ENCODE data around the gene ARL8A.

ARL8A gene

DNA sequence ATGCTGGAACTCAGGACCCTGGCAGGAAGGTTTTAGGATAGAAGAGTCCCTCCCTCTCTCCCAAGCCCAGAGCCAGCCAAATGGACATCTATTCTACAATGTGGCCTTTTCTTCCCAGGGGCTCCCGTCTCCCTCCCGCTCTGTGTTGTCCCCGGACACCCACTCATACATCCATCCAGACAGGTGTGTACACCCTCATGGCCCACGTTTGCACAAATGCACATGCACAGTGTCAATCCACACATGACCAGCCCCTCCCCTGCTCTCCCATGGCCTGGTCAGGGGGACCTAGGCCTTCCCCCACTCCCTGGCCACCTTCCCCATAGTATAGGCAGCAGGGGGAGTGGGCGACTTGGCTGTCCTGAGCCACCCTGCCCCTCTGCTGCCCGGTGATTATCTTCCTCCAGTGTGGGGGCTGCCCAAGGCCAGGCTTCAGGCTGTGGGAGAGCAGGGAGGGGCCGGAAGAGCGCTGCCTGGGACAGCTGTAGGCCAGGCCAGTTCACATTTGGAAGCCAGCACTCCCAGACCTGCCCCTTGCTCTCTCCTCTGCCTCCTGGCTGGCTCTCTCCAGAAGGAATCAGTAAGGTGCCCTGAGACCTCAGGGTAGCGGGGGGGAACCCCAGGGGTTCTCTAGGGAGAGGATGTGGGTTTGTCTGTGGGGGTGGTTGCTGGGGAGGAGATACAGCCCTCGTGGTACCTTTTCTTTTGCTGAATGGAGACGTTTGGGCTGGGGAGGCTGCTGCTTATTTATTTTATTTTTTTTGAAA, 19.9 kb upstream of the ARL8A start:
- H3K4me1 ChIP-seq (ENCODE audit: control insufficient read depth in 1 of 2, insufficient read depth in 1 of 2, low read depth in 1 of 2, low read length in 1 of 2), result peaks cover 39 to 42% of the 10 kb centered on the region in 2 experiments
- no peak overlapping the region for H3K27ac ChIP-seq
- H3K36me3 ChIP-seq, result no peaks in the 10 kb centered on the region
- TF ChIP-seq, protein P1, sequence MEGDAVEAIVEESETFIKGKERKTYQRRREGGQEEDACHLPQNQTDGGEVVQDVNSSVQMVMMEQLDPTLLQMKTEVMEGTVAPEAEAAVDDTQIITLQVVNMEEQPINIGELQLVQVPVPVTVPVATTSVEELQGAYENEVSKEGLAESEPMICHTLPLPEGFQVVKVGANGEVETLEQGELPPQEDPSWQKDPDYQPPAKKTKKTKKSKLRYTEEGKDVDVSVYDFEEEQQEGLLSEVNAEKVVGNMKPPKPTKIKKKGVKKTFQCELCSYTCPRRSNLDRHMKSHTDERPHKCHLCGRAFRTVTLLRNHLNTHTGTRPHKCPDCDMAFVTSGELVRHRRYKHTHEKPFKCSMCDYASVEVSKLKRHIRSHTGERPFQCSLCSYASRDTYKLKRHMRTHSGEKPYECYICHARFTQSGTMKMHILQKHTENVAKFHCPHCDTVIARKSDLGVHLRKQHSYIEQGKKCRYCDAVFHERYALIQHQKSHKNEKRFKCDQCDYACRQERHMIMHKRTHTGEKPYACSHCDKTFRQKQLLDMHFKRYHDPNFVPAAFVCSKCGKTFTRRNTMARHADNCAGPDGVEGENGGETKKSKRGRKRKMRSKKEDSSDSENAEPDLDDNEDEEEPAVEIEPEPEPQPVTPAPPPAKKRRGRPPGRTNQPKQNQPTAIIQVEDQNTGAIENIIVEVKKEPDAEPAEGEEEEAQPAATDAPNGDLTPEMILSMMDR (IDR thresholded peaks at IDR 0.05), result no peak
- H3K4me3 ChIP-seq (ENCODE audit: low read depth in 1 of 2, low read length in 1 of 2), result no peak overlapping the region
- no peaks in the 10 kb centered on the region for H3K9me3 ChIP-seq
- H3K27me3 ChIP-seq, result no peaks in the 10 kb centered on the region

DNA sequence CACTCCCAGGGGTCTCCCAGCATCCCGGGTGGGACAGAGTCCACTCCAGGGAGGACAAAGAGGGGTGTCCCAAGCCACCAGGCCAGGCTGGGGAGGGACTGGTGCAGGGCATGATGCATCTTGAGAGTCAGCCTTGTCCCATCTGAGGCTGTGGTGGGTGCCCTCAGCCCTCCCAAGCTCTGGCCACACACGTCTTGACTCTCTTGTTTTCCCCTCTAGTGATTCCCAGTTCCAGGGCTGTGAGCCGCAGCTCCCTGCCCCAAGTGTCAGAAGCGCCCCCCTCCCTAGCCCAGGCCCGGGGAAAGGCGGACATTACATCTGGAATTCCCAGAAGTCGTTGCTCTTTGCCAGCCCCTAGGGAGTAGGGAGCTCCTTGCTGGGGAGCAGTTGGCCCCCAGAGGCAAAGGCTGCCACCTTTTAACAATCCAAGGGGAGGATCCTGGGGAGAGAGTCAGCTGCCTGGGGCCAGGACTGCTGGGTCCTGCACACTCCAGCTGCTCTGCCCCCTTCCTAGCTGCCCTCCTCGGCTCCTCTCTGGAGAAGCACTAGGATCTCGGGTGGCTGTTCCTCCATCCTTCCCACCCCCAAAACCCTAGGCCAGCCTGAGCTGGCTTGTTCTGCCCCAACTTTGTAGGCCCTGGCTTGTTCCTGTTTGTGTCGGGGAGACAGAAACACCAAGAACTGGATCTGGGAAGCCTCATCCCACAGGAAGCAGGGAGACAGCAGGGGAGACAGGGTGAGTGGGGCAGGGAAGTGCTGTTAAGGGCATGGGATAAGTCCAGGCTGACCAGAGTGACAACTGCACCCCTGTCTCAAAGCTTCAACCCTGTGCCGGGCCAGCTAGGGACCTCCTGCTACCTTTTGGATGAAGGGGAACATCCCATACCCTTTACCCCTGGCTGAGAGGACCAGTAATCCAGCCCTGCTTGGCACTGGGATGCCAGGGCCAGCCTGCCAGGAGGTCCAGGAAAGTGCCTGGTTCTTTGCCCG, 19.0 kb upstream of the ARL8A start:
- Histone ChIP-seq H3K4me3 (ENCODE audit: low read depth in 1 of 2, low read length in 1 of 2) (peak overlapping the region in 1 of 2 experiments; percentile 71), H3K4me1 (ENCODE audit: control insufficient read depth in 1 of 2, insufficient read depth in 1 of 2, low read depth in 1 of 2, low read length in 1 of 2) (peaks cover 47 to 51% of the 10 kb centered on the region in 2 experiments), H3K36me3 (no peaks in the 10 kb centered on the region), H3K9me3 (no peaks in the 10 kb centered on the region), H3K27ac (peak overlapping the region; percentile 92), H3K27me3 (no peaks in the 10 kb centered on the region)
- TF ChIP-seq, protein P1 (IDR thresholded peaks at IDR 0.05), result no peak

DNA sequence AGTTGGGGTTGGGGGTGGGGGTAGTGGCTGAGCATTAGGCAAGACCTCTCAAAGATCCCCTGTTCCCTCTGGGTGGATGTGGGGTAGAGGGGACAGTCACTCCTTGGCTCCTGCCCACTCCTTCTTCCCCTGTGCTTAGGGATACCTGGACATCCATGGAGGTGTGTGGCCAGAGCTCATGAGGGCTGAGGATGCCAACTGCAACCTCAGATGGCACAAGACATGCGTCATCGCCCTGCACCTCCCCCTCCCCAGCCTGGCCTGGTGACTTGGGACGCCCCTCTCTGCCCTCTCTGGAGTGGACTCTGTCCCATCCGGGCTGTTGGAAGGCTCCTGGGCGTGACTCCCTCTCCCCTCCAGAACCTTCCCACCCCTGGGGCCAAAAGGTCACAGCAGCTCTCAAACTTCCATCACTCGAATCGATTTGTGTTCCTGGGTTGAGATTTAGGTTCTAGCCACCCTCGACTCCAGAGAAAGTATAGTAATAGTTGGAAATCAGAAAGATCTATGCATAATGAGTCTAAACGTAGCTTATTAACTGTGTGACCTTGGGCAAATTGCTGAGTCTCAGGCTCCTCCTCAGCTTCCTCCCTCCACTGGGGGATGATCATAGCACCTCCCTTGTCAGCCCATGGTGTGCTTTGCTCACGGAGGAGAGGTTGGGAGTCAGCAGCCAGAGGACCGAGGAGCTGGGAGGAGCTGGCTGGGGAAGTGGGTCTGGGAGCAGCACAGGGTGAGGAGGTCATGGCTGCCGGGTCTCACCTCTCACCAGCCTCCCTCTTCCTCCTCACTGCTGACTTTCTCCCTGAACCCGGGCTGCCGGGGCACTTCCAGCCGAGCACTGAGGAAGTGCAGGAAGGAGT, 18.1 kb upstream of the ARL8A start:
- TF ChIP-seq, protein P1 (IDR thresholded peaks at IDR 0.05), result no peak
- Histone ChIP-seq H3K27me3 (no peaks in the 10 kb centered on the region), H3K4me1 (ENCODE audit: control insufficient read depth in 1 of 2, insufficient read depth in 1 of 2, low read depth in 1 of 2, low read length in 1 of 2) (peaks cover 55 to 60% of the 10 kb centered on the region in 2 experiments), H3K36me3 (peaks cover 3% of the 10 kb centered on the region), H3K4me3 (ENCODE audit: low read depth in 1 of 2, low read length in 1 of 2) (peak overlapping the region; percentile 71 to 79), H3K9me3 (no peaks in the 10 kb centered on the region), H3K27ac (peak overlapping the region; percentile 92)

DNA sequence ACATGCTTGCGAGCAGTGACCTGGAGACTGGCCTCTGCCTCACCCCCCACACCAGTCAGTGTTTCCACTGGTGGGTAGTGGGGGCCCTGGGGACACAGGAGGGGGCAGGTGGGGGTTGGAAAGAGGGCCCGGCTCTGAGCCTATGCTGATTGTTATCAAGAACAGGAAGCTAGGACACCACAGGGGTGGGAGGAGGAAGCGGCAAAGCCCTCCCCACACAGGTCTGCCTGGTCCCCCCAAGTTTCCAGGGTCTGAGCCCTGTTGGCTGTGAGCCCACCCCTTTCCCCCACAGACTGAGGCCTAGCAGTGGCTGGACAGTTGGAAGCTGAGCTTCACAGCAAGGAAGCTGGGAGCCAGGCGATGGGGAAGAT, 17.5 kb upstream of the ARL8A start:
- H3K4me1 ChIP-seq (ENCODE audit: control insufficient read depth in 1 of 2, insufficient read depth in 1 of 2, low read depth in 1 of 2, low read length in 1 of 2), result peaks cover 61 to 66% of the 10 kb centered on the region in 2 experiments
- peak overlapping the region; percentile 92 for H3K27ac ChIP-seq
- peaks cover 5% of the 10 kb centered on the region for H3K36me3 ChIP-seq
- H3K27me3 ChIP-seq, result no peaks in the 10 kb centered on the region
- peak overlapping the region; percentile 71 to 79 for H3K4me3 ChIP-seq (ENCODE audit: low read depth in 1 of 2, low read length in 1 of 2)
- H3K9me3 ChIP-seq, result no peaks in the 10 kb centered on the region
- TF ChIP-seq, protein P1 (IDR thresholded peaks at IDR 0.05), result no peak

Data from neutrophil (primary cell).